HG03060 (cell line): Measurements from ENCODE around the gene SPATA24.

Source experiments
- ATAC-seq: cut with Tn5 transposase; IDR thresholded peaks from one replicate; pipeline ENCODE4 v1.9.1; 2021; ENCODE audit warnings: low read depth, moderate number of reproducible peaks; ENCODE audit not compliant: unreplicated experiment

The SPATA24 gene

GRCh38 chr5:139384591-139385051, 19.3 kb downstream of the SPATA24 start:
- ATAC-seq: no peak

GRCh38 chr5:139383993-139384590, 19.8 kb downstream of the SPATA24 start:
- ATAC-seq: no peak

- no peak for ATAC-seq
These were observed 20.5 kb downstream of the SPATA24 start, which contains the start of gene SLC23A1 for GRCh38 chr5:139383275-139383992. TSS of gene SLC23A1 (minus strand) at chr5:139383297. CDS start at chr5:139383253, 44 bp downstream.

GRCh38 chr5:139382807-139383206, 21.1 kb downstream of the SPATA24 start:
- ATAC-seq: no peak

- no peak for ATAC-seq
These were observed 21.8 kb downstream of the SPATA24 start for GRCh38 chr5:139381837-139382761.

- ATAC-seq: no peak
These were observed 24.1 kb downstream of the SPATA24 start for GRCh38 chr5:139379626-139380449.

GRCh38 chr5:139378941-139379361, 24.9 kb downstream of the SPATA24 start:
- ATAC-seq: no peak

- ATAC-seq: no peak
These were observed 25.6 kb downstream of the SPATA24 start for GRCh38 chr5:139378101-139378825.

GRCh38 chr5:139377226-139377625, 26.7 kb downstream of the SPATA24 start:
- no peak for ATAC-seq

GRCh38 chr5:139376364-139376763, 27.5 kb downstream of the SPATA24 start:
- no peak for ATAC-seq

- no peak for ATAC-seq
These were observed 29.0 kb downstream of the SPATA24 start for GRCh38 chr5:139374909-139375308.

- no peak for ATAC-seq
These were observed 32.1 kb downstream of the SPATA24 start for GRCh38 chr5:139371482-139372435.

GRCh38 chr5:139369181-139369580, 34.7 kb downstream of the SPATA24 start:
- no peak for ATAC-seq

- ATAC-seq: no peak
These were observed 35.3 kb downstream of the SPATA24 start for GRCh38 chr5:139368613-139369012.

GRCh38 chr5:139364466-139364865, 39.4 kb downstream of the SPATA24 start:
- ATAC-seq: no peak

GRCh38 chr5:139363937-139364336, 40.0 kb downstream of the SPATA24 start:
- no peak for ATAC-seq

GRCh38 chr5:139361835-139362429, 42.0 kb downstream of the SPATA24 start:
- ATAC-seq: no peak

GRCh38 chr5:139360384-139360783, 43.5 kb downstream of the SPATA24 start:
- no peak for ATAC-seq
